GM23248 (cell line): ENCODE measurements around the gene RPL9. TPM values are rescaled to one million over a fixed set of nuclear protein-coding genes. Genes with fewer than 3 reads are reported as not detected.
A peak's percentile ranks its signal among the peaks of the same experiment; 100 is the strongest.

ENCODE experiments used
- DNase-seq: peaks from one replicate; pipeline ENCODE4 v3.0.0-alpha.2; 2015
- H2AFZ ChIP-seq: fragments of 200-600 bp; sonication (generic); 2 replicates; pipeline ENCODE4 v1.6.1; 2016; ENCODE audit warnings: antibody characterized with exemption
- H3F3A ChIP-seq: fragments of 200-600 bp; sonication (generic); 2 replicates; pipeline ENCODE4 v1.6.1; 2016; ENCODE audit warnings: mild to moderate bottlenecking, antibody characterized with exemption, mixed run types; ENCODE audit not compliant: insufficient read depth
- H3K27ac ChIP-seq: fragments of 200-600 bp; sonication (generic); 2 replicates; pipeline ENCODE4 v1.5.1; 2016; ENCODE audit warnings: mild to moderate bottlenecking
- H3K27me3 ChIP-seq: fragments of 200-600 bp; sonication (generic); replicated peaks from 2 replicates; pipeline ENCODE4 v1.6.1; 2016; ENCODE audit warnings: mild to moderate bottlenecking; ENCODE audit not compliant: insufficient read depth
- H3K36me3 ChIP-seq: fragments of 200-600 bp; sonication (generic); 2 replicates; pipeline ENCODE4 v1.6.1; 2016; ENCODE audit warnings: low read depth, mild to moderate bottlenecking
- H3K4me1 ChIP-seq: fragments of 200-600 bp; sonication (generic); 2 replicates; pipeline ENCODE4 v1.6.1; 2016; ENCODE audit warnings: mild to moderate bottlenecking; ENCODE audit not compliant: insufficient read depth
- H3K4me2 ChIP-seq: fragments of 200-600 bp; sonication (generic); one replicate; pipeline ENCODE4 v1.6.1; 2016; ENCODE audit warnings: mild to moderate bottlenecking; ENCODE audit not compliant: unreplicated experiment
- H3K4me3 ChIP-seq: fragments of 200-600 bp; sonication (generic); 2 replicates; pipeline ENCODE4 v1.5.1; 2016; ENCODE audit warnings: mild to moderate bottlenecking
- H3K79me2 ChIP-seq: fragments of 200-600 bp; sonication (generic); 2 replicates; pipeline ENCODE4 v1.6.1; 2016; ENCODE audit warnings: mild to moderate bottlenecking; ENCODE audit not compliant: insufficient read depth
- H3K9ac ChIP-seq: fragments of 200-600 bp; sonication (generic); 2 replicates; pipeline ENCODE4 v1.6.1; 2016; ENCODE audit warnings: mild to moderate bottlenecking
- H3K9me2 ChIP-seq: fragments of 200-600 bp; sonication (generic); 2 replicates; pipeline ENCODE4 v1.6.1; 2016; ENCODE audit warnings: mixed run types, mild to moderate bottlenecking, moderate library complexity; ENCODE audit not compliant: insufficient read depth
- H3K9me3 ChIP-seq: fragments of 200-600 bp; sonication (generic); one replicate; pipeline ENCODE4 v1.6.1; 2017; ENCODE audit warnings: low read depth
- H4K20me1 ChIP-seq: fragments of 200-600 bp; sonication (generic); 2 replicates; pipeline ENCODE4 v1.6.0; 2016; ENCODE audit not compliant: insufficient read depth
- EZH2 ChIP-seq: fragments of 200-600 bp; sonication (generic); IDR thresholded peaks from 2 replicates; pipeline ENCODE4 v1.6.1; 2018; ENCODE audit warnings: antibody characterized with exemption, mild to moderate bottlenecking; ENCODE audit not compliant: insufficient read depth, poor library complexity, severe bottlenecking
- EZH2phosphoT487 ChIP-seq: fragments of 200-600 bp; sonication (generic); IDR thresholded peaks from 2 replicates; pipeline ENCODE4 v1.6.1; 2018; ENCODE audit warnings: antibody characterized with exemption, moderate library complexity, mild to moderate bottlenecking, low read depth; ENCODE audit not compliant: insufficient read depth
- WGBS, 2 experiments: methylation state at CpG; one replicate each; pipeline ENCODE4 v1.1.6; 2015 to 2017; ENCODE audit warnings: low lambda C conversion rate in 2 of 2, low coverage in 1 of 2; ENCODE audit errors: missing lambda C conversion rate in 2 of 2; 5-methylcytosine and 5-hydroxymethylcytosine counted together
- in situ Hi-C: fragments of 300-500 bp; cut with MboI; formaldehyde crosslinking; loops from 2 replicates; pipeline ENCODE4 v1.15.0; 2020
- polyA plus RNA-seq: library from polyadenylated mRNA; unstranded; fragments of >200 nt; fragmentation: Nextera tagmentation; extraction: Ambion mirVana; gene quantifications from 2 replicates; pipeline ENCODE4 v1.2.1, GENCODE V29; 2016
- total RNA-seq: library from RNA; depleted of rRNA; stranded (reverse); fragments of >200 nt; shearing (Covaris generic); gene quantifications from 2 replicates; pipeline ENCODE4 v1.2.3, GENCODE V29; 2014

RPL9 gene
- total and polyA plus RNA-seq, 2 experiments from 2014 or later, result 627 to 3,138 TPM

DNA sequence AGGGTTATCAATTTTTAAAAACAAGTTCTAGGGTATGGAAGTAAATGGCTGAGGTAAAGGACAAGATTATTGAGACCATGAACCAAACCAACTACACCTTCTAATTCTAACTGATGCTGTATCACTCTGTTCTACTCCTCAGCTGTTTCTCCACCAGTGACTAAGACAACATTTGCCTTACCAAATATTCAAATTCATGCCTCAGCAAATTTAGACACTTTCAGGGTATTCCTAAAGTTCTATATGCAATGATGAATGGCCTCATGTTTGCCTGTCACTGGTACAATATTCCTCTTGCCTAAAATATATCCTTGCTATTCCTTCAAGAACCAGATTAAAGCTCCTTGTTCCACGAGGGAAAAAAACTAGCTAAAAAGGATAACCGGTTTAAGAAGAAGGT lies 5.0 kb downstream of the RPL9 start:
- in situ Hi-C loops, result no loop called here

DNA sequence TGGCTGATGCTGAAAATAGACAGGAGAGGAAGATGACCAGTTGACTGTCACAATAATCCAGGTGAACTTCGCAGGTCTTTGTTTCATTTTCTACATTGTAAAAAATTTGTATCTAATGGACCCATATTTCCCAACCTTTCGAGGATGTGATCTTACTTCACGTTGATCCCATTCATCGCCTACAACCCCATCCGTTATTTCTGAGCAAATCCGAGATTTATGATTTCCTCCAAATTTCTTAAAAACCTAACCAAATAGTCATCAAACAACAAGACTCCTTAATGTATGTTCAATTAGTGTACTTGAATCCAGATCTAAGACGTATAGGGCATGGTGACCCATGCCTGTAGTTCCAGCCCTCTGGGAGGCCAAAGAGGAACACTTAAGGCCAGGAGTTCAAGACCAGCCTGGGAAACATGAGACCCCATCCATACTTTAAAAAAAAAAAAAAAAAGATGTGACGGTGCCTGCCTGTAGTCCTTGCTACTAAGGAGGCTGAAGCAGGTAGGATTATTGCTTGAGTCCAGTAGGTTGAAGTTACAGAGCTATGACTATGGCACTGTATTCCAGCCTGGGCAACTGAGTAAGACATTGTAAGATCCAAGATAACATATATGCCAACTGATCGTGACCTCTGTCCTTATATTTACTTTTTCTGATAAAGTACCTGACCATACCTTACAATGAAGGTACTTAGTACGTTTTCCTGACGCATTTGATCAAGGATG lies 5.7 kb downstream of the RPL9 start:
- peaks cover 81% of the 10 kb centered on the region for H3K36me3 ChIP-seq
- no peak overlapping the region for H3K27ac ChIP-seq
- no peak overlapping the region for H3K4me2 ChIP-seq
- H3K9ac ChIP-seq, result no peak overlapping the region
- TF ChIP-seq EZH2, result no peak
- TF ChIP-seq EZH2phosphoT487, result no peak
- no peak for DNase-seq
- H3K4me1 ChIP-seq, result peaks cover 18% of the 10 kb centered on the region
- in situ Hi-C loops, result no loop called here
- H3K4me3 ChIP-seq, result no peak overlapping the region
- no peaks in the 10 kb centered on the region for H3K27me3 ChIP-seq
- no peaks in the 10 kb centered on the region for H3K9me3 ChIP-seq
- peaks cover 97% of the 10 kb centered on the region for H3F3A ChIP-seq
- no peak overlapping the region for H2AFZ ChIP-seq
- peaks cover 22% of the 10 kb centered on the region for H4K20me1 ChIP-seq
- H3K79me2 ChIP-seq, result peaks cover 34% of the 10 kb centered on the region
- WGBS, 2 experiments, result 76 to 78% methylated on average over 11 of the region's 11 CpGs
- H3K9me2 ChIP-seq, result no peaks in the 10 kb centered on the region

More for the DNA sequence above, 5.0 kb downstream of the RPL9 start:
- peaks cover 41% of the 10 kb centered on the region for H3K79me2 ChIP-seq
- no peak overlapping the region for H3K9ac ChIP-seq
- DNase-seq, result no peak
- peaks cover 92% of the 10 kb centered on the region for H3F3A ChIP-seq
- no peak overlapping the region for H3K27ac ChIP-seq
- no peaks in the 10 kb centered on the region for H3K9me2 ChIP-seq
- no peak overlapping the region for H3K4me3 ChIP-seq
- H3K36me3 ChIP-seq, result peaks cover 82% of the 10 kb centered on the region
- H3K9me3 ChIP-seq, result no peaks in the 10 kb centered on the region
- no peak overlapping the region for H2AFZ ChIP-seq
- no peaks in the 10 kb centered on the region for H3K27me3 ChIP-seq
- WGBS, 2 experiments, result 50 to 57% methylated on average over 2 of the region's 2 CpGs
- no peak overlapping the region for H3K4me2 ChIP-seq
- H3K4me1 ChIP-seq, result peaks cover 18% of the 10 kb centered on the region
- TF ChIP-seq EZH2phosphoT487 (no peak), EZH2 (no peak)
- H4K20me1 ChIP-seq, result peaks cover 22% of the 10 kb centered on the region

DNA sequence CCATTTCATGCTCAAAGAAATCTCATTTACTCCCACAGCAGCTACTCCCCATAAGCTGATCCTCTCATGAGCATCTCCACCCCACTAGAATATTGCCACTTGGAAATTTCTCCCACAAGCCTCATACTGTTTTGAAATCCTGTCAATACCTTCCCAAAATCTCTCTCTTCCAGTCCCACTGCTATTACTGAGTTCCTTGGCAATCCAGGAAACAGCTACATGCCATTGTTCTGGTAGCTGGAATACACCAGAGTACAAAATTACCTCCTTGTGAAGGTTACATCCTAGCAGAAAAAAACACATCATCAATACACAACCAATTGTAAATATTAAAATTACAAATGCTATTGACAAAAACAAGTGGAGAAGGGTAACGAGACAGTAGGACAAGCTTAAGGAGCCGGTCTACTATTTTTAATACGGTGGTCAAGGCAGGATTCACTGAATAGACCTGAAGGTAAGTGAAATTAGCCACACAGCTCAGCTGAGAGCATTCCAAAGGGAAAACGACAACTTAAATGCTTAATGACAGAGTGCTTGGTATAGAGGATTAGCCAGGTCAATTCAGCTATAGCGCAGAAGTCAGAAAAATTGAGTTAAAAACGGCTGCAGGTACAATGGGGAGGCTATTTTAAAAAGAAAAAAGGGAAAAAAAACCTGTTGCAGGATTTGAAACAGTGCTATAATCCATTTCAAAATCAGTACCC lies 6.4 kb downstream of the RPL9 start:
- H3K36me3 ChIP-seq, result peaks cover 74% of the 10 kb centered on the region
- H3K27ac ChIP-seq, result no peak overlapping the region
- peaks cover 22% of the 10 kb centered on the region for H4K20me1 ChIP-seq
- H3K4me2 ChIP-seq, result no peak overlapping the region
- no peak overlapping the region for H3K9ac ChIP-seq
- peaks cover 97% of the 10 kb centered on the region for H3F3A ChIP-seq
- no peaks in the 10 kb centered on the region for H3K9me3 ChIP-seq
- no peaks in the 10 kb centered on the region for H3K27me3 ChIP-seq
- H3K79me2 ChIP-seq, result peaks cover 27% of the 10 kb centered on the region
- 79 to 83% methylated on average over 6 of the region's 6 CpGs for WGBS, 2 experiments
- no peaks in the 10 kb centered on the region for H3K9me2 ChIP-seq
- no peak for DNase-seq
- peaks cover 24% of the 10 kb centered on the region for H3K4me1 ChIP-seq
- TF ChIP-seq EZH2phosphoT487 (no peak), EZH2 (no peak)
- no peak overlapping the region for H3K4me3 ChIP-seq
- in situ Hi-C loops, result no loop called here
- H2AFZ ChIP-seq, result no peak overlapping the region

DNA sequence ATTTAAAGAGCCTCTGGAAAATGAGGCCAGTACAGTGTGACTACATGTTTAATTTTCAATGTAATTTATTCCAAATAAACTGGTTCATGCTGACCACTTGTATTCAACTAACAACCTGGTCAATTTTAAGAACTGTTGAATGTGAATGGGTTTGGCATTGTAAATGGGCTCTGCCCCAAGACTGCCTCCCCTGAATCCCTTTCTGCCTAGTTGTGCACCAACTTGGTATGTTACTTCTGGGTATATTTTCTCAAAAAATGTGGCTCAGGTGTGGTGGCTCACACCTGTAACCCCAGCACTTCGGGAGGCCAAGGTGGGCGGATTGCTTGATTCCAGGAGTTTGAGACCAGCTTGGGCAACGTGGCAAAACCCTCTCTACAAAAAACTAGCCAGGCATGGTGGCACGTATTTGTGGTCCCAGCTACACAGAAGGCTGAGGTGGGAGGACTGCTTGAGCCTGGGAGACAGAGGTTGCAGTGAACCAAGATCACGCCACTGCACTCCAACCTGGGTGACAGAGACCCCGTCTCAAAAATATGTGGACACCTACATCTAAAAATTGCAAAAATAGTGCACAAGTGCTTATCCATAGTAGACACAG lies 7.2 kb downstream of the RPL9 start:
- in situ Hi-C loops, result no loop called here
- Histone ChIP-seq H3K9me3 (no peaks in the 10 kb centered on the region), H3K27ac (0 out of 2 replicates have a peak overlapping the region, but pooled peaks have one; percentile 3), H3K36me3 (peaks cover 66% of the 10 kb centered on the region), H3K79me2 (peaks cover 19% of the 10 kb centered on the region), H3K4me3 (no peak overlapping the region), H4K20me1 (peaks cover 16% of the 10 kb centered on the region), H3K4me1 (peaks cover 18% of the 10 kb centered on the region), H3K9ac (0 out of 2 replicates have a peak overlapping the region, but pooled peaks have one; percentile 7), H3K27me3 (no peaks in the 10 kb centered on the region), H3K9me2 (no peaks in the 10 kb centered on the region), H3F3A (peaks cover 92% of the 10 kb centered on the region), H3K4me2 (no peak overlapping the region), H2AFZ (no peak overlapping the region)
- no peak for TF ChIP-seq EZH2
- no peak for DNase-seq
- 71 to 73% methylated on average over 6 of the region's 6 CpGs for WGBS, 2 experiments
